ENCODE measurements around the gene HOXA11.

DNA sequence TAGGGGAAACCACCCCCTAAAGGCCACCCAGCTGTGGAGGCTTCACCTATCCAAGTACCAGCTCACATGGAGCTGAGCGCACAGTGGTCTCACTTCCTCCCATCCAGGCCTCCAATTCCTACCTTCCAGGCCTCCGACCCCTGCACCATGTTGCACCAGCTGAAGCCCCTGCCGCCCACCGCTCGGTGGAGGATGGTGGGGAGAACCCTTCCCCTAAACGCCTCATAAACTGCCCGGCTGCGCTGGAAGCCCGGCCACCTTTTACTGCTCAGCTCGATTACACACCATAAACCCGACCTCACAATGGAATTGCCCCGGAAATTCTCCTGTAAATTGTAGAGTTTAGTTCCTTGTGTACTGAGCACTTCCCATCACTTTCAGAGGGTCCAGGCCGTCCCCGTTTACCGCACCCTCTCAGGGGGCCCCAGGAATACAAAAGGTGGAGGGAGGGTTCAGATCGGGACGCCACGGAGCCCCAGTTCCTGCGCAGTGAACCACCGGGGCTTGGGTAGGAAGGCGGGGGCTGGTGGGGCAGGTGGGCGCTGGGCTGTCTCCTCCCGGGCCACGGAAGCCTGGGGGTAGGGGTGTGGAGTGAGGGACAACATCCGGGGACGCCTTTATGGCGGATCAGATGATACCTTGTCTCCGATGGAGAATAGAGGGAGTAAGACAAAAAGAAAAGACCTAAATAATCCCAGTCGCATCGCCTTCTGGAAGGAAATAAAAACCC lies 27.2 kb downstream of the HOXA11 start:
- TF ChIP-seq, protein P1, sequence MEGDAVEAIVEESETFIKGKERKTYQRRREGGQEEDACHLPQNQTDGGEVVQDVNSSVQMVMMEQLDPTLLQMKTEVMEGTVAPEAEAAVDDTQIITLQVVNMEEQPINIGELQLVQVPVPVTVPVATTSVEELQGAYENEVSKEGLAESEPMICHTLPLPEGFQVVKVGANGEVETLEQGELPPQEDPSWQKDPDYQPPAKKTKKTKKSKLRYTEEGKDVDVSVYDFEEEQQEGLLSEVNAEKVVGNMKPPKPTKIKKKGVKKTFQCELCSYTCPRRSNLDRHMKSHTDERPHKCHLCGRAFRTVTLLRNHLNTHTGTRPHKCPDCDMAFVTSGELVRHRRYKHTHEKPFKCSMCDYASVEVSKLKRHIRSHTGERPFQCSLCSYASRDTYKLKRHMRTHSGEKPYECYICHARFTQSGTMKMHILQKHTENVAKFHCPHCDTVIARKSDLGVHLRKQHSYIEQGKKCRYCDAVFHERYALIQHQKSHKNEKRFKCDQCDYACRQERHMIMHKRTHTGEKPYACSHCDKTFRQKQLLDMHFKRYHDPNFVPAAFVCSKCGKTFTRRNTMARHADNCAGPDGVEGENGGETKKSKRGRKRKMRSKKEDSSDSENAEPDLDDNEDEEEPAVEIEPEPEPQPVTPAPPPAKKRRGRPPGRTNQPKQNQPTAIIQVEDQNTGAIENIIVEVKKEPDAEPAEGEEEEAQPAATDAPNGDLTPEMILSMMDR (conservative IDR thresholded peaks at IDR 0.05; ENCODE audit: low read depth, low read length): no peak
- no peak for TF ChIP-seq EZH2 (IDR thresholded peaks at IDR 0.05; ENCODE audit: borderline replicate concordance, low read depth, low read length, poor library complexity, severe bottlenecking)

All from A673 (cell line).